Ovary (tissue), 9 donors: ENCODE data around the gene HOMER2. TPM values are rescaled to one million over a fixed set of nuclear protein-coding genes. Genes with fewer than 3 reads are reported as not detected.

Experiments used
- DNase-seq, 5 donors: peaks; one replicate each; pipeline ENCODE4 v3.0.0-alpha.2; 2019 to 2020
- H3K27ac ChIP-seq, 2 donors: fragments of 200-600 bp; one replicate each; pipeline versions ENCODE4 v1.5.1 to v1.8.0; 2019 to 2022
- H3K27me3 ChIP-seq: fragments of 200-600 bp; one replicate; pipeline ENCODE4 v1.8.0; 2022
- H3K36me3 ChIP-seq: fragments of 200-600 bp; sonication (generic); one replicate; pipeline ENCODE4 v1.5.1; 2019
- H3K4me1 ChIP-seq: one replicate; pipeline ENCODE4 v1.8.1; 2013; ENCODE audit warnings: mild to moderate bottlenecking, moderate library complexity; ENCODE audit not compliant: insufficient read depth
- H3K4me3 ChIP-seq: fragments of 200-600 bp; sonication (generic); one replicate; pipeline ENCODE4 v1.5.1; 2017
- H3K9me3 ChIP-seq, 2 donors: fragments of 200-600 bp in 1 of 2; sonication (generic) in 1 of 2; one replicate each; pipeline versions ENCODE4 v1.5.1 to v1.8.1; 2013 to 2019; ENCODE audit warnings: mild to moderate bottlenecking in 1 of 2, moderate library complexity in 1 of 2
- CTCF ChIP-seq, 3 donors: fragments of 450-650 bp in 2 of 3; fragments of 200-600 bp in 1 of 3; IDR thresholded peaks; one replicate each; pipeline versions ENCODE4 v1.5.1 to v1.8.0; 2016 to 2022; ENCODE audit warnings: antibody characterized with exemption in 3 of 3, mild to moderate bottlenecking in 1 of 3
- EP300 ChIP-seq: sonication (generic); formaldehyde crosslinking; IDR thresholded peaks from one replicate; pipeline ENCODE4 v1.6.1; 2017; ENCODE audit warnings: antibody characterized with exemption
- POLR2A ChIP-seq: fragments of 450-650 bp; IDR thresholded peaks from one replicate; pipeline ENCODE4 v1.6.1; 2017; ENCODE audit warnings: antibody characterized with exemption, mild to moderate bottlenecking, moderate library complexity
- WGBS, 3 donors: extraction: QIAGEN DNeasy Blood & Tissue Kit in 1 of 3; methylation state at CpG; one replicate each; pipeline versions ENCODE4 v1.1.5 to v1.1.7; 2013 to 2017; 5-methylcytosine and 5-hydroxymethylcytosine counted together
- intact Hi-C, 4 donors: fragments of 100-400 bp; cut with DNase I; formaldehyde crosslinking; loops; one replicate each; pipeline versions ENCODE4 v1.11.0 to v1.15.1; 2022 to 2023
- polyA plus RNA-seq, 2 donors: library from polyadenylated mRNA; stranded (reverse); fragments of 200-250 nt in 1 of 2; fragments of 350-450 nt in 1 of 2; fragmentation: Illumina TruSeq in 1 of 2; extraction: RNeasy Lipid Tissue Mini Kit (QIAGEN cat#74804) in 1 of 2; gene quantifications; one replicate each; pipeline ENCODE4 v1.2.3, GENCODE V29; 2013 to 2014
- total RNA-seq, 7 donors: library from RNA; depleted of rRNA in 2 of 7; stranded (reverse); fragments of >200 nt in 2 of 7; fragmentation: NEBNext Ultra II Directional in 3 of 7; extraction: Animal tissue kit (Norgen Biotek cat#: 25700) in 3 of 7; gene quantifications; one replicate each; pipeline versions ENCODE4 v1.1.0 to v1.2.4, GENCODE V29; 2016 to 2023
- donor health status: DM: no; HTN: no; CAD: no; lungs with moderate emphysema.
- donor health status: DM: no; HTN: no; CAD: no.
- donor health status: Bipolar disorder and iron deficiency.
- donor health status: DM: yes; HTN: yes; CAD: no.
- donor health status: DM: no; HTN: no; CAD: no.
- donor health status: DM: yes; HTN: yes; CAD: no.

Gene HOMER2
- total and polyA plus RNA-seq, 9 donors: 3.0 to 60.8 (median 11.0) TPM

- Histone ChIP-seq H3K4me1 (peaks cover 17% of the 10 kb centered on the region), H3K4me3 (no peak overlapping the region), H3K9me3 (no peaks in the 10 kb centered on the region), H3K27me3 (no peaks in the 10 kb centered on the region), H3K27ac (no peak overlapping the region), H3K36me3 (no peaks in the 10 kb centered on the region)
- TF ChIP-seq CTCF (IDR thresholded peaks at IDR 0.05) (no peak), EP300 (no peak), POLR2A (no peak)
- intact Hi-C loops: loop anchor here in 1 of 4 donors (10.0 kb wide), 1 partner anchor 58 kb away; no protein-coding TSS in a partner anchor
- DNase-seq: no peak
- 93 to 95% (median 94%) methylated on average over 13 of the region's 13 CpGs for WGBS, 3 donors
Measured at GRCh38 chr15:82916161-82916952, 36.2 kb downstream of the HOMER2 start.

GRCh38 chr15:82914396-82914795 is 38.1 kb downstream of the HOMER2 start:
- H3K9me3 ChIP-seq: no peaks in the 10 kb centered on the region
- no peaks in the 10 kb centered on the region for H3K27me3 ChIP-seq
- intact Hi-C loops: loop anchor here in 1 of 4 donors (10.0 kb wide), 1 partner anchor 60 kb away; no protein-coding TSS in a partner anchor
- H3K36me3 ChIP-seq: no peaks in the 10 kb centered on the region
- peaks cover 9% of the 10 kb centered on the region for H3K4me1 ChIP-seq
- H3K4me3 ChIP-seq: no peak overlapping the region
- 68 to 71% (median 69%) methylated on average over 2 of the region's 2 CpGs for WGBS, 3 donors
- no peak for TF ChIP-seq EP300
- TF ChIP-seq POLR2A: no peak
- no peak for TF ChIP-seq CTCF (IDR thresholded peaks at IDR 0.05)
- no peak for DNase-seq
- no peak overlapping the region for H3K27ac ChIP-seq

- intact Hi-C loops: loop anchor here in 1 of 4 donors (10.0 kb wide), 1 partner anchor 63 kb away; no protein-coding TSS in a partner anchor
- Histone ChIP-seq H3K36me3 (no peaks in the 10 kb centered on the region), H3K27me3 (no peaks in the 10 kb centered on the region), H3K4me3 (no peak overlapping the region), H3K27ac (no peak overlapping the region), H3K4me1 (no peaks in the 10 kb centered on the region), H3K9me3 (no peaks in the 10 kb centered on the region)
- no peak for DNase-seq
- TF ChIP-seq CTCF (IDR thresholded peaks at IDR 0.05) (no peak), EP300 (no peak), POLR2A (no peak)
- WGBS, 3 donors: 91 to 95% (median 93%) methylated on average over 4 of the region's 4 CpGs
Measured at GRCh38 chr15:82911458-82911857, 41.1 kb downstream of the HOMER2 start.

GRCh38 chr15:82910721-82911120 is 41.8 kb downstream of the HOMER2 start:
- Histone ChIP-seq H3K4me1 (no peaks in the 10 kb centered on the region), H3K27ac (no peak overlapping the region), H3K9me3 (no peaks in the 10 kb centered on the region), H3K4me3 (no peak overlapping the region), H3K36me3 (no peaks in the 10 kb centered on the region), H3K27me3 (no peaks in the 10 kb centered on the region)
- TF ChIP-seq POLR2A (no peak), EP300 (no peak), CTCF (IDR thresholded peaks at IDR 0.05) (no peak)
- no peak for DNase-seq
- WGBS, 3 donors: 36 to 51% (median 46%) methylated on average over 4 of the region's 4 CpGs
- intact Hi-C loops: loop anchor here in 1 of 4 donors (10.0 kb wide), 1 partner anchor 64 kb away; no protein-coding TSS in a partner anchor
